NCI-H1092 (cell line): Measurements from ENCODE around the gene DDX39B.

Experiments used
- DNase-seq: peaks from one replicate; lab custom pipeline; 2025; lab: John Stamatoyannopoulos, UW

DDX39B gene

GRCh38 chr6:31485055-31485454, 56.7 kb downstream of the DDX39B start:
- no peak for DNase-seq

- DNase-seq, result no peak
These were observed 58.4 kb downstream of the DDX39B start for GRCh38 chr6:31483392-31483791.

GRCh38 chr6:31480574-31480973, 61.2 kb downstream of the DDX39B start:
- DNase-seq, result no peak
